Esophagus squamous epithelium (tissue), 5 donors: Measurements from ENCODE around the gene CLCF1. TPM values are rescaled to one million over a fixed set of nuclear protein-coding genes. Genes with fewer than 3 reads are reported as not detected.

Source experiments
- DNase-seq: peaks from one replicate; lab custom pipeline; 2025; lab: John Stamatoyannopoulos, UW
- H3K27ac ChIP-seq, 4 donors: fragments of 200-600 bp; sonication (generic); one replicate each; pipeline ENCODE4 v1.5.1; 2016 to 2019; ENCODE audit warnings: mild to moderate bottlenecking in 1 of 4
- H3K27me3 ChIP-seq, 4 donors: fragments of 200-600 bp; sonication (generic); 1 replicate in 3 of 4; 2 replicates in 1 of 4; pipeline versions ENCODE4 v1.5.1 to v1.6.0; 2017 to 2021; ENCODE audit warnings: antibody characterized with exemption in 1 of 4
- H3K36me3 ChIP-seq, 3 donors: fragments of 200-600 bp; sonication (generic); one replicate each; pipeline ENCODE4 v1.5.1; 2016 to 2019
- H3K4me1 ChIP-seq, 3 donors: fragments of 200-600 bp; sonication (generic); one replicate each; pipeline ENCODE4 v1.5.1; 2017 to 2019
- H3K4me3 ChIP-seq, 4 donors: fragments of 200-600 bp; sonication (generic); 1 replicate in 3 of 4; 2 replicates in 1 of 4; pipeline ENCODE4 v1.5.1; 2016 to 2019; ENCODE audit warnings: mild to moderate bottlenecking in 2 of 4, moderate library complexity in 1 of 4
- H3K9me3 ChIP-seq, 3 donors: fragments of 200-600 bp; sonication (generic); one replicate each; pipeline ENCODE4 v1.5.1; 2016 to 2019
- CTCF ChIP-seq, 6 experiments: fragments of 450-650 bp in 4 of 6; fragments of 200-600 bp in 2 of 6; sonication (generic) in 2 of 6; IDR thresholded peaks; one replicate each; pipeline ENCODE4 v1.5.1; 2016 to 2019; ENCODE audit warnings: antibody characterized with exemption in 6 of 6, mild to moderate bottlenecking in 4 of 6, moderate library complexity in 4 of 6
- POLR2A ChIP-seq, 4 donors: fragments of 450-650 bp; IDR thresholded peaks; one replicate each; pipeline ENCODE4 v1.6.1; 2017; ENCODE audit warnings: antibody characterized with exemption in 4 of 4, mild to moderate bottlenecking in 4 of 4, moderate library complexity in 3 of 4
- WGBS, 2 donors: methylation state at CpG; one replicate each; pipeline ENCODE4 v1.1.5; 2018; 5-methylcytosine and 5-hydroxymethylcytosine counted together
- intact Hi-C: fragments of 100-400 bp; cut with DNase I; formaldehyde crosslinking; loops from one replicate; pipeline ENCODE4 v1.15.0; 2022
- total RNA-seq, 4 donors: library from RNA; depleted of rRNA; stranded (reverse); fragments of >200 nt; gene quantifications; one replicate each; pipeline ENCODE4 v1.1.0, GENCODE V29; 2016
- donor health status: DM: yes; HTN: yes; CAD: no.

CLCF1 gene
- total RNA-seq, 4 donors from 2014 or later: 2.3 to 6.8 (median 2.7) TPM

GRCh38 chr11:67349928-67350465 is 23.4 kb downstream of the CLCF1 start:
- Histone ChIP-seq H3K4me3 (no peak overlapping the region), H3K9me3 (no peaks in the 10 kb centered on the region), H3K36me3 (no peaks in the 10 kb centered on the region), H3K4me1 (peaks cover 42 to 81% (median 46%) of the 10 kb centered on the region in 3 donors), H3K27me3 (no peaks in the 10 kb centered on the region), H3K27ac (peak overlapping the region in 2 of 4 donors; percentile 4 to 43)
- WGBS, 2 donors: 74 to 87% methylated on average over 4 of the region's 4 CpGs
- DNase-seq: no peak
- intact Hi-C loops: loop anchor here (5.0 kb wide), 1 partner anchor 32 kb away; no protein-coding TSS in a partner anchor
- TF ChIP-seq POLR2A (IDR thresholded peaks at IDR 0.05) (no peak), CTCF (IDR thresholded peaks at IDR 0.05) (no peak)

- Histone ChIP-seq H3K36me3 (no peaks in the 10 kb centered on the region), H3K9me3 (no peaks in the 10 kb centered on the region), H3K27me3 (no peaks in the 10 kb centered on the region), H3K4me1 (peaks cover 40 to 81% (median 41%) of the 10 kb centered on the region in 3 donors), H3K27ac (peak overlapping the region; percentile 4 to 43 (median 22)), H3K4me3 (no peak overlapping the region)
- no peak for DNase-seq
- WGBS, 2 donors: 91 to 93% methylated on average over 2 of the region's 2 CpGs
- intact Hi-C loops: loop anchor here (5.0 kb wide), 1 partner anchor 33 kb away; no protein-coding TSS in a partner anchor
- TF ChIP-seq POLR2A (IDR thresholded peaks at IDR 0.05) (no peak), CTCF (IDR thresholded peaks at IDR 0.05) (no peak)
Observed at GRCh38 chr11:67349457-67349856, 23.9 kb downstream of the CLCF1 start.

- TF ChIP-seq CTCF (IDR thresholded peaks at IDR 0.05) (no peak), POLR2A (IDR thresholded peaks at IDR 0.05) (no peak)
- Histone ChIP-seq H3K27me3 (no peaks in the 10 kb centered on the region), H3K4me3 (no peak overlapping the region), H3K9me3 (no peaks in the 10 kb centered on the region), H3K36me3 (no peaks in the 10 kb centered on the region), H3K27ac (peak overlapping the region; percentile 4 to 43 (median 22)), H3K4me1 (peaks cover 37 to 81% (median 38%) of the 10 kb centered on the region in 3 donors)
- 62 to 68% methylated on average over 5 of the region's 5 CpGs for WGBS, 2 donors
- no peak for DNase-seq
- intact Hi-C loops: loop anchor here (5.0 kb wide), 1 partner anchor 33 kb away; no protein-coding TSS in a partner anchor
Observed at GRCh38 chr11:67349036-67349435, 24.4 kb downstream of the CLCF1 start.

- Histone ChIP-seq H3K36me3 (no peaks in the 10 kb centered on the region), H3K9me3 (no peaks in the 10 kb centered on the region), H3K4me1 (peaks cover 32 to 80% (median 34%) of the 10 kb centered on the region in 3 donors), H3K27me3 (no peaks in the 10 kb centered on the region), H3K27ac (peak overlapping the region in 3 of 4 donors; percentile 4 to 32 (median 26)), H3K4me3 (no peak overlapping the region)
- intact Hi-C loops: loop anchor here (5.0 kb wide), 1 partner anchor 34 kb away; no protein-coding TSS in a partner anchor
- WGBS, 2 donors: 67 to 68% methylated on average over 11 of the region's 11 CpGs
- DNase-seq: no peak
- TF ChIP-seq POLR2A (IDR thresholded peaks at IDR 0.05) (no peak), CTCF (IDR thresholded peaks at IDR 0.05) (no peak)
Observed at GRCh38 chr11:67347964-67348749, 25.2 kb downstream of the CLCF1 start.
